GM19372 (cell line): ENCODE results near the gene CAMK2B.

Experiments
- ATAC-seq: cut with Tn5 transposase; IDR thresholded peaks from one replicate; pipeline ENCODE4 v1.9.1; 2021; ENCODE audit warnings: mild to moderate bottlenecking, low read depth, moderate library complexity; ENCODE audit not compliant: unreplicated experiment

Gene CAMK2B

GRCh38 chr7:44277391-44277790 is 48.0 kb downstream of the CAMK2B start:
- ATAC-seq: no peak

DNA sequence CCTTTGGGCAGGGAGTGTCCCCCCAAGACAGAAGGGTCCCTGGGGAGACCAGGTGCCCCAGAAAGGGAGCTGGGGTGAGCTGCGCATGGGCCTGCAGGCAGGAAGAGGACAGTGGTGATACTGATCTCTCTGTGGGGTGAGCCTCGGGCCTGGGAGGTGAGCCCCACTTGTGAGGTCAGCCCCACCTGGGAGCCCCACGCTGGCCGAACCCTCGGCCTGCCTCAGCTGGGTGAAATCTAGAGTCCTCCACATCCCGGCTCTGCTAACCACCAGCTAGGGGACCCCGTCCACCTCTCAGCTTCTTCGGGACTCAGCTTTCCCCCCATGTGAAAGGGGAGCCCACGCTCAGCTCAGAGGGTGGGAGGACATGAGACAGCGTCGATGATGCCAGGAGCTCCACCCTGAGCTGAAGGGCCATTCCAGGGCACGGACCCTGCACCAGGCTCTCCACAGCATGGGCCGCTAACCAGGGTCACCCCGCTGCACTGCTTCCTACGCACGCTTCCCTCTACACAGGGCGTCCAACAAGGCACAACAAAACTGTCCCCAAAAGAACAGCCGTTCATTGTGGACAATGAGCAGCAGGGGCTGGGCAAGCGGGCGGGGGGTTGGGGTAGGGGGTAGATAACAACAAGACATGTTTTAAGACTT is 48.7 kb downstream of the CAMK2B start:
- ATAC-seq: no peak

DNA sequence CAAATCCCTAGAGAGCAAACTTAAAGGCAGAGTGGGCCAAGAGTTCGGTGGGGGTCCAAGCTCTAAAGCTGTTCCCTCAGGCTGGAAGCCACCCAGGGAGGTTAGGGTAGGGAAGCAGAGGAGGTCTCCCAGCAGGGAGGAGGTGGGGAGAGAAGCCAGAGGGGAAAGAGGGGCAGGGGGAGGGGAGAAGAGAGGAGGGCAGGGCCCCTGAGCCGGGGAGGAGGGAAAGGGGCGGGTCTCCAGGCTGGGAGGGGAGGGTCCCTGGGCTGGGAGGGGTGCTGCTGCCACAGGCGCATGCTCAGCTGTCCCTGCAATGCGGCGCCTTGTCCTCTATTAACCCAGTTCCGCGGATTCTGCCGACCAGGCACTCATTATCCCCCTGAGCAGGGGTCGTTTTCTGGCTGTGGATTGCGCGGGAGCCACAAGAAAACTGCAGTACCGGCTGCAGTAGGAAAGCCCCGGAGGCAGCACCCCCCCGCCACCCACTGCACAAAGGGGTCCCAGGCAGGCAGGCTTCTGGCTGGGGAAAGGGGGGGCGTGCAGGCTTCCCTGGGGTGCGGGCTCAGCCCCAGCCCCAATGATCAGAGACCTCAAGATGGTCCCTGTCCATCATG is 49.3 kb downstream of the CAMK2B start:
- ATAC-seq: no peak

GRCh38 chr7:44275146-44275545 is 50.2 kb downstream of the CAMK2B start:
- no peak for ATAC-seq

- ATAC-seq: no peak
Observed at GRCh38 chr7:44274623-44274975, 50.8 kb downstream of the CAMK2B start.

GRCh38 chr7:44273681-44274622 is 51.4 kb downstream of the CAMK2B start:
- no peak for ATAC-seq

- ATAC-seq: no peak
Observed at GRCh38 chr7:44272981-44273380, 52.4 kb downstream of the CAMK2B start.

DNA sequence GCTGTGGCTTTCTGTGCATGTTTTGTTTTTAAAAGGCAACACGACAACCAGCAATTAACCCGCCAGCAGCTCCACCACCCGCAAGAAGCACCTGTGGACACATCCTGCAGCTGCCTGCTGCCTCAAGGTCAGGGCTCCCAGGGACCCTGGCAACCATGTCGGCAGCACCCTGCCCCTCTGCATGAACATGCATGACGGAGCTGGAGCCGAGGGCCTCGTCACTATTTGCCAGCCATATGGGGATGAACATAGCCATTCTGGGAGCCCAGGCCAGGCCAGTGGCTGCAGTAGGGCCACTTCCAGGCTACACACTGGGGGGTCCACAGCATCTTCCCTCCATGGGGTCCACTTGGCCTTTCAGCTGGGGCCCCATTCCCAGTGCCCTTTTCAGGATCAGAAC is 52.9 kb downstream of the CAMK2B start:
- ATAC-seq: no peak

GRCh38 chr7:44269943-44270493 is 55.4 kb downstream of the CAMK2B start:
- no peak for ATAC-seq

DNA sequence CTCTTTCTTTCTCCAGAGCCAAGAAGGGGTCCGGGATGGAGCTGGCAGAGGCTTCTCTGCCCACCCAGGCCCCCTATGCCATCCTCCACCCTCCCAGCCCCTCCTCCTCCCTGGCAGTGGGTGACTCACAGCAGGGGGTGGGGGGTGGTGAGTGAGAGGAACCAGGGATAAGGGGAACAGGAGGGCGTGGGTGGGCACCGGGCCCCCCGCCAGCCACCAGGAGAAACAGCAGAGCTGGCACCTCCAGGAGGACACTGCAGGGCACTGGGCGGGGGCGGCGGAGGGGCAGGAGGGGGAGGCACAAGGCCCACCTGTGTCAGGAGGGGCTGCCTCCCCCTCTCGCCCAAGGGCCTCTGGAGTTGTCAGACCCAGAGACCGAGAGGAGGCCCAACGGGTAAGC is 56.0 kb downstream of the CAMK2B start:
- ATAC-seq: no peak

- ATAC-seq: no peak
Observed at GRCh38 chr7:44268671-44269070, 56.7 kb downstream of the CAMK2B start.

- ATAC-seq: no peak
Observed at GRCh38 chr7:44267719-44268421, 57.5 kb downstream of the CAMK2B start.

GRCh38 chr7:44267178-44267577 is 58.2 kb downstream of the CAMK2B start:
- ATAC-seq: no peak

DNA sequence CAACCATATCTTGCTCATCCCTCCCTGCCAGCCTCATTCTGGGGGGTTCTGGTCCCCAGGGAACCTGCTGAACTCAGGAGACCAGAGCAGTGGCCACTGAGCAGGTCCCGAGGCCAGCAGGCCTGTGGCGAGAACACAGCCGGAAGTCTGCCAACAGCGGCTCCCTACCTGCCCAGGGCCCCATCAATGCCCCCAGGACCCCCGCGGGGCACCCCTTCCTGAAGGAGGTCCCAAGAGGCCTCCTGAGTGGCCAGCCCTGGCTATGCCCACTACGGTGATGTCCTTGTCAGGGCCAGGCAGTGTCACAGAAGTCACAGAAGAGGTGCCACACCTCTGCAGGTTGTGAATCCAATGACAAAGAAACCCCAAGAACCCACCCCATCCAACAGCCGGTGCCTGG is 58.9 kb downstream of the CAMK2B start:
- no peak for ATAC-seq

- ATAC-seq: no peak
Observed at GRCh38 chr7:44265728-44266127, 59.7 kb downstream of the CAMK2B start.

DNA sequence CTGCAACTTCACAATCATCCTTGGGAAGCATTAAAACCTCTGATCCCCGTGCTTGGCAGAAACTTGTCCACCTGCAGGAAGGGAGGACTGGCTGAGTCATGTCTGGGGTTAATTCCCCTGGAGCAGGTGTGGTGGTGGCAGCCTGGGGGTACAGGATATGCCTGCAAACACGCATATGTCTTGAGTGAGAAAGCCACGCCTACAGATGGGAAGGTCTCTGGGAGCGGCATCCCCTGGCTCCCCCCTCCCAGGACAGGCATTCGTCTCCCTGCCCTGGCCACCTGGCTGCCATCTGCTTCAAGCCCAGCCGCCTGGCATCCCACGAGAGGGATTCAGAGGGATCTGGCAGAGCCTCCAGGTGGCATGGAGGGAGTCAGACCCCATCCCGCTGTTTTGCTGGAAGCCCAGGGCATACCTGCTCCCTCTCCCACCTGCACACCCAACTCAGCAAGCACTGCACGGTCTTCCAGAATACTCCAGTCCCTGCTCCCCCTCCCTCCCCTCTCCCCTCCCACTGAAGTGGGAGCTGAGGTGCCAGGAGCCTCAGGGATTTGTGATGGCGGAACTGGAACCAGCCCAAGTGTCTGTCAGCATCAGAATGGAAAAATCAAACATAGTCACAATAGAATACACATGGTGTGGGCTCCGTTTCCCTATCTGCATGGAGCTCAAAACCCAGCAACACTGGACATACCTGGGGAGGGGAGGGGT is 61.0 kb downstream of the CAMK2B start:
- no peak for ATAC-seq

DNA sequence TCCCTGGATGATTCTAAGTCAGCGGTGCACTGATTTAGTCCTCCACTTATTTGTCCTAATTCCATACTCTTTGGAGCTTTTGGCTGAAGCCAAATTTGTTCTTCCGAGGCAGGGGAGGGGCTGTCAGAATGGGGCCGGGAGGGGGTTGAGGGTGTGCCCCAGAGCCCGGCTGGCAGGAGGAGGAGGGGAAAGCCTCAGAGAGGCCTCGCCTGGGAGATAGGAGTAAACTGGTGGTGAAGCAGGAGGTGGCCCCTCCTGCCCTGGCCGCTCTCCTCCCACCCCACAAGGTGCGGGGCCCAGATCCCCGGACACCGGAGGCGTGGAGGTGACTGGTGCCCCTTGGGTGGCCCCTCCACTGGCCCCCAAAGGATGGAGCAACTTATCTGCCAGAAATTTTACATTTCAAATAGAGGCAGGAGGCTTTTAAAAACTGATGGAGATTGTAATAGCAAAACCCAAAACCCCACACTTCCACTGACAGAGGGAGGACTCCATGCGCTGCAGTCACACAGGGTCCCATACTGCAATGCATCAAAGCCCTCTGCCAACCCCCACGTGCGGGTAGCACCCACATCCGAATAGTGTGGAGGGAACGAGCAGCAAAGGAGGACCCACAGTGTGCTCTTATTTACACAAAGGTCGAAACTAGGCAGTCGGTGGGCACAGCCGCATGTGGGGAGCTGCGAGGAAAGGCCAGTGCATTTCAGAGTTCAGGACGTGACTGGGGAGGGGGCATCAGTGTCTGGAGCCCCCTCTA is 61.9 kb downstream of the CAMK2B start:
- no peak for ATAC-seq

DNA sequence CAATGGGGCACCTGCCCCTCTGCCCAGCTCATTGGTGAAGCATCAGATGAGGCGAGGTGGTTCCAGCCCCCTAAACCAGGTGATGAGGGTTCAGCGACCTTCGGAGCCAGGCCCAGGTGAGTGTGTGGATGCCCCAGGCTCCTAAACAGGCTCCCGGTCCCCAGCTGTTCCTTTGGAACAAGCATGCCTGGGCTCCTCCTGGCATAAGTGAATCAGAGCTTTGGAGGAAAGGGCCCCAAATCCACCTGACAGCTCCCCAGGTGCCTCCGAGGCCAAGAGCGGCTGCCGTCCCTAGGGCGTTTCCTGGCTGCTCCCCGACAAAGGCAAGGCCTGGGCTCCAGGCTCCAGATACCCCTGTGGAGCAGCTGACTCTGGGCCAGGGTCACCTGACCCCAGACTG is 63.4 kb downstream of the CAMK2B start:
- no peak for ATAC-seq

GRCh38 chr7:44261240-44261639 is 64.2 kb downstream of the CAMK2B start:
- no peak for ATAC-seq
